GM21825 (cell line): Measurements from ENCODE around the gene WDPCP.
"Not testable (repeated sequence)": the region's sequence is repeated elsewhere in the genome, so short reads cannot be mapped to it uniquely, and the experiment has no call there.

ENCODE experiments used
- ATAC-seq: cut with Tn5 transposase; IDR thresholded peaks from one replicate; pipeline ENCODE4 v1.9.1; 2021; ENCODE audit warnings: mild to moderate bottlenecking, moderate library complexity; ENCODE audit not compliant: unreplicated experiment

WDPCP gene

DNA sequence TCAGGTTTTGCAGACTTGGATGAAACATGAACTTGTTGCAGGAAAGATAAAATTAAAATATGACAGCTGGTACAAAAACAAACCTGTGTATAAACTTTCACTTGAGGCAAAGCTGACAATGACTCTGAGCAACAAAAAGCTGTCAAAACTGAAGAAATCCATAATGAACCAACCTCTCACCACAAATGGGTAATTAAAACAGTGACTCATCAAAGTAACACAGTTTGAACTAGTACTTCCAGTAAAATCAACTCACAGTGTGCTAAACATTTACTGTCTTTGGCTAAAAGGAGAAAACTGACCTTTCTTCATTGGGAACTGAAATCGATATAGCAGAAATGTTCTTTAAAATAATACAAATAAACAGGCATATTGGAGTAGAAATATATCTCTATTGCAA, 209.7 kb downstream of the WDPCP start:
- ATAC-seq: no peak

DNA sequence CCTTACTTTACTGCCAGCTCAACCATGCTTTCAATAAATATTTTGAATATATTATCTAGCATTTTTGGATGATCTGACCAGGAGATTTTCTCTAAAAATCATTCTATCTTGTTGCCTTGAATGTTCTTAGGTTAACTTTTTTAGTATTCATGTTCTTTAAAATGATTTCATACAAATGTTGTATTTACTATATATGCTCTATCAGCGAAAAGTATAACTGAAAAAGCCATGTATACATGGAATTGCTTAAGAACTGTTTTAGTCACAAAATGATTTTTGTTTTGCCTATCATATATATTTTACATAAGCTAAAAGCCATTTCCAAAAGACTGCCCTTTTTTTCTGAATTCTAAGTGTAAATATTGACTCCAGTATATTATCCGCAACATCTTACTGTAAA, 213.9 kb downstream of the WDPCP start:
- ATAC-seq: no peak

DNA sequence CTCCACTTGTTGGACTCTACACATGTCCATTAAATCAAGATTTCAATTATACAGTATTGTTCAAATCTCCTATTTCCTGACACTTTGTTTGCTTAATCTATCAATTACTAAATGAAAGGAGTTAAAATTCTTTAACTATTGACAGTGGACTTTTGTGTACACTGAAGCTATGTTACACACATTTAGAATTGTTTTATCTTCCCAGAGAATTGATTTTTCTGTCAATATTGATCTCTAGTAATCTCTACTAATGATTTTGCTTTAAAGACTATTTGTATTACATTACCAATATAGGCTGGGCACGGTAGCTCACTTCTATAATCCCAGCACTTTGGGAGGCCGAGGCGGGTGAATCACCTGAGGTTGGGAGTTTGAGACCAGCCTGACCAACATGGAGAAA, 215.7 kb downstream of the WDPCP start:
- ATAC-seq: no peak

DNA sequence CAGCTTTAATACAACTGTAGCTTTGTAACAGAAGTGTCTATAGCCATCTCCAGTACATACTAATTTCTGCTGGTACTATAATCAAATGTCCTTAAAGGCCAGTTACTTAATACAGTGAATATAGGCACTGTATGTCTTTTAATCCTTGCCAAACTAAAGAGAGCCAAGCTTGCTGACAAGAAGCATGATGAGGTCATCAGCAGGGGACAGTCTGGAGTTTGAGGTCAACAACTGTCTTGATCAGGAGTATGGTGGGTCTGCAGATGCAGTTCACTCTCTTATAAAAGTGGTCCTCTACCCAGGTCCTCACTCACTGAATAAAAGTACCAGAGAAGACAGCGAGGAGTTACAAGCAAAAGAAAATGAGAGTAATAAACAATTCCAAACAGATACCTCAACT, 219.1 kb downstream of the WDPCP start:
- ATAC-seq: no peak

DNA sequence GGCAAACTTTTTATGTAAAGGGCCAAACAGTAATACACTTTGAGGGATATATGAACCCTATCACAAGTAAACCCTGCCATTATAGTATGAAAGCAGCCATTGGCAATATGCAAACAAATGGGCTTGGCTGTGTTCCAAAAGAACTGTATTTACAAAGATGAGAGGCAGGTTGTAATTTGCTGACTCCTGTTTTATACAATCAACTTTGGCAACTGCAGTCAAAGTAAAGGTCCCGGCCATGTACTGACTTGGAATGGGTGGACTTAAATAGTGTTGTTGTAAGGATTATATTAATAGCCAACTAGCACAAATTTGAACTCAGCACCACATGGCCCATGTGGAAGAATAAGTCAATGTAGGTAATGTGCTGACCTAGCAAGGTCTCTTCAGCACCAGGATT, 223.4 kb downstream of the WDPCP start:
- ATAC-seq: no peak

DNA sequence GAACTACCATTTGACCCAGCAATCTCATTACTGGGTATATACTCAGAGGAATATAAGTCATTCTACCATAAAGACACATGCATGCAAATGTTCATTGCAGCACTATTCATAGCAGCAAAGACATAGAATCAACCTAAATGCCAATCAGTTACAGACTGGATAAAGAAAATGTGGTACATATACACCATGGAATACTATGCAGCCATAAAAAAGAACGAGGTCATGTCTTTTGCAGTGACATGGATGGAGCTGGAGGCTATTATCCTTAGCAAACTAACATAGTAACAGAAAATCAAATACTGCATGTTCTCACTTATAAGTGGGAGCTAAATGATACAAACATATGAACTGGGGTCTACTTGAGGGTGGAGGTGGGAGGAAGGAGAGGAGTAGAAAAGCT, 230.6 kb downstream of the WDPCP start:
- ATAC-seq: not testable (repeated sequence)

DNA sequence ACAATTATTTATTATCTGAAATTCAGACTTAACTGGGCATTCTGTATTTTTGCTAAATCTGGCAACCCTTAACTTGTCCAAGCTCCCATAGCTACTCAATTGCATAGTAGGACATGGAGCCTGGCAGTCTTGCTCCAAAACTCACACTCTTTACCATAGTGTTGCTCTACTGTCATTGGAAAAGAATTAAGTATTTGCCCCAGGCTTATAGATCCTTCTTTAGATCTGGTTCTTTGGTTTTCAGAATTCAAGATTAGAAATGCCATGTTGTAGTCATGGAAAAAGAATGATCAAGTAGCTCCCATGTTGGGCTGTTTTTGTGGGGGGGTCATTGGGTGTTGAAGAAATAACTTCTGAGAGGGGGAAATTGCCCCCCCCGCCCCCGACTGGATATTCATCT, 240.9 kb downstream of the WDPCP start:
- ATAC-seq: no peak

DNA sequence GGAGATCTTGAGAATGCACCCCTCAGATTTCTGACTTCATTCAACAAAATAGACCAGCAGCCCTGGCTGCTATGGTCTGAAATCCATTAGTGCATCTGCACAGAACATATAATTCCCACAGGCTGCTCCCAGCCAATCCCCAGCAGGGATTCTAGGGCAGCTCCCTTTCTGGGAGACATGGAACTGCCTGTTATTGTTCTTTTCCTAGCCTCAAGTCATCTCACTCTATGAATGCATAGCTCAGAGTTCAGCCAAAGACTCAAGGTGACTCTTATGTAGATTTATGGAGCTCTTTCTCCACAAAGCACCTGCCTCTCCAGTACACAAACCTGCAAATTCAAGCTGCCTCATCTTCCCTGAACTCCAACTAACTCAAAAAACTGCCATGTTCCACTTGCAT, 241.9 kb downstream of the WDPCP start:
- ATAC-seq: no peak

DNA sequence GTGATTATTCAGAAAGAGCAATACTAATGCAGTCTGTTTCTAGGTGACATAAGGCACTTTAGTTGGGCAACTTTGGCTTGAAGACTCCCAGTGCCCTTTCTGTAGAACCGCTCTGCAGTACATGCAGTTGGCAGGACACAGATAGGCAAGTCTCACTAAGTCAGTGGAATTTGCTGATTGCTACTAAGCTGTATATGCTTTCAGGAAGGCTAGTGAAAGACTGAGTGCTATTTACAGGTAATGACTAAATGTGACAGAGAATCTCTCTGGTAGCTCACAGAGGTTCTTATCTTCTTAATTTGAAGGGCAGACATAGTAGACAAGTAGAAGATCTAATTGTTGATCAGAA, 243.0 kb downstream of the WDPCP start:
- no peak for ATAC-seq

DNA sequence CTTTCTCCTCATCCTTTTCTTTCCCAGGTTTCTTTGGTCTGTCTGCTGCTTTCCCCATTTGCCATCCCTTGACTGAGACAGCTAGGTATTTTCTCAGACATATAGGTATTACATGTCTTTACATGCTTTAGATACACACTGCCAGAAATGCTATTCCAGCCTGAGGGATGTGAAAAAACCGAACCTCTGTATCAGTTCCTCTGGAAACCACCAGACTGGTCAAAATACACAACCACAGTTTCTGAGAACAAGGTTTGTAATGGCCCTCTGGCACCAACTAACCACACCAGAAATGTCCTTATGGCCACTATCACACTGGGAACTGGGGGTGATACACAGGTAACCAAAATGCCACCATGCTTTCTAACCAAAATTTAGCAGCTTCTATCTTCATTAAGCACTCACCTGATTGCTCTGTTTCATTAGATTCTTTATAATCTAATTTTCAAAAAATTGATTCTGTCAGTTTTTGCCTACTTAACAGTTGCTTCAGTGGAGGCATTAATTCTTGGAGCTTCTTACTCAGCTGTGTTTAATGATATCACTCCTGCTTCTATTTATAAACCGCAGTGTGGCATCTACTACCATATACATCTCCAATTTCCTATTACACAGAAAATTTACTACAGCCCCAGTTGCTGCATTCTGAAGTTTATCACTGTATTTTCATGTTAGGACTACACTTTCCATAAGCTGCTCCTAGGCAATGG, 243.5 kb downstream of the WDPCP start:
- ATAC-seq: no peak

DNA sequence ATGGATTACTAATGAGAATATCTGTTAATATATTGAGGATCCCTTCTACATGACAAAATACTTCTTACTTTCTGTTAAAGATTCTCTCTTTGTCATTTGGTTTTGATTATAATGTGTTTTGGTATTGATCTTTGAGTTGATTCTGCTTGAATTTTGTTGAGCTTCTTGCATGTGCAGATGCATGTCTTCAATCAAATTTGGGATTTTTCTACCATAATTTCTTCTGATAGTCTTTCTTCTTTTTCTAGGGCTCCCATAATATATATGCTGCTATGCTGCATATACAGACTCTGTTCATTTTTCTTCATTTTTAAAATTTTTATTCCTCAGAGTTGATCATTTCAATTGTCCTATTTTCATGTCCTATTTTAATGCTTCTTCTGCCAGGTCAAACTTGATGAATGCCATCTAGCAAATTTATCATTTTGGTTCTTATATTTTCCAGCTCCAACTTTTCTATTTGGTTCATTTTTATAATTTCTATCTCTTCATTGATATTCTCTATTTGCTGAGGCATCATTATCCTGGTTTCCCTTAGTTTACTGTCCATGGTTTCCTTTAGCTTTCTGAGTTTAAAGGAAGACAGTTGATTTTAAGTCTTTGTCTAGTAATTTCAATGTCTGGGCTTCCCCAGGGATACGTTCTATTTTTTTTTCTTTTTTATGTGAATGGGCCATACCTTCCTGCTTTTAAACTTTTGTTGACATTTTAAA, 244.7 kb downstream of the WDPCP start:
- ATAC-seq: no peak

DNA sequence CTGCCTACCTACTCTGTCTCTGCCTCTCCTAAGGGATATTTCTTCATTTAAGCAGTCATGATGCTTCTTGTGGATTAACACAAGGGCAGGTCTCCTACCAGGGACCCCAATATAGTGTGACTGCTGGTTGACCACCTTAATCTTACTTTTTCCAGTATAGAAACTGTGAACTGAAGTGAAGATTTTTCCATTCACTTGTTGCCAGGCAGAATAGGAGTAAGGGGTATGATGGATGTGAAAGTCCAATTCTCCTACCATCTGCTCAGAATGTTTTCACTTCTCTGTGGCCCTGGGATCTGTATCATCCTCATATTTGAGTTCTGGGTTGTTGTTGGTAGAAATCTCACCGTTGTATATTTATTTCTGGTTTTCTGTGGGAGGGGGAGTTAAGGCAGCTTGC, 247.8 kb downstream of the WDPCP start:
- no peak for ATAC-seq

DNA sequence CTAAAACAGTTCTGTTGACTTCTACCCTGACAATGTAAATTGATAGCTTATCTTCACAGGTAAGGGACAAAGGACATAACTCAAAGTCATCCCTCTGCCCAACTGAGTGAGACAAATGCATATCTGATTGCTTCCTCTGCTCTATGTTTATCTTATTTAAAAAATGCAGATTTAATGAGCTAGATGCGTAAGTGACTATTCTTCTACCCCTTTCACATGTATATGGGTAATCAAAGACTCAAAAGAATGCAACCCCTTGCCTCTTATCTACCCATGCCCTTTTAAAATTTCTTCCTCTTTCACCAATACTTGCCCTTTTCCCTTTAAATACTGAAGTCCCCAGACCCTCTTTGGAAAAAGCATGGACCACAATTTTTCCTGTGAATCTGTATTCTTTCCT, 253.4 kb downstream of the WDPCP start:
- no peak for ATAC-seq

DNA sequence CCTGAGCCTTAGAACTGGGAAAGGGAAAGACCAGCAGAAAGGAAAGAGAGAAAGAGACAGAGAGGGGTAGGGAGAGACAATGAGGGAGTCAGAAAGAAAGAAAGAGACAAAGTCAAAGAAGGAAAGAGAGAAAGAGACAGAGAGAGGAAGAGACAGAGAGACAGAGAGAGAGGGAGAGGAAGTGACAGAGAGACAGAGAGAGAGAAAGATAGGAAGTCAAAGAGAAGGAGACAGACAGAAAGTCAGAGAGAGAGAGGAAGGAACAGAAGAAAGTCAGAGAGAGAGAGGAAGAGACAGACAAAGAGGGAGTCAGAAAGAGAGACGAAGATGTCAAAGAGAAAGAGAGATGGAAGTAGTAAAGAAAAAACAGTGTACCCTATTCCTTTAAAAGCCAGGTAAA, 261.8 kb downstream of the WDPCP start:
- no peak for ATAC-seq

DNA sequence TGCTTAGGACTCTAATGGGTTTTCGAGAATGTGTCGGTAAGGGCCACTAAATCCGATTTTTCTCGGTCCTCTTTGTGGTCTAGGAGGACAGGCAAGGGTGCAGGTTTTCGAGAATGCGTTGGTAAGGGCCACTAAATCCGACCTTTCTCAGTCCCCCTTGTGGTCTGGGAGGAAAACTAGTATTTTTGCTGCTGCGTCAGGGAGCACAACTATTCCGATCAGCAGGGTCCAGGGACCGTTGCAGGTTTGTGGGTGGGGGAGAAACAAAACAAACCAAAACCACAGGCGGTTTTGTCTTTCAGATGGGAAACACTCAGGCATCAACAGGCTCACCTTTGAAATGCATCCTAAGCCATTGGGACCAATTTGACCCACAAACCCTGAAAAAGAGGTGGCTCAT, 264.6 kb downstream of the WDPCP start:
- not testable (repeated sequence) for ATAC-seq

DNA sequence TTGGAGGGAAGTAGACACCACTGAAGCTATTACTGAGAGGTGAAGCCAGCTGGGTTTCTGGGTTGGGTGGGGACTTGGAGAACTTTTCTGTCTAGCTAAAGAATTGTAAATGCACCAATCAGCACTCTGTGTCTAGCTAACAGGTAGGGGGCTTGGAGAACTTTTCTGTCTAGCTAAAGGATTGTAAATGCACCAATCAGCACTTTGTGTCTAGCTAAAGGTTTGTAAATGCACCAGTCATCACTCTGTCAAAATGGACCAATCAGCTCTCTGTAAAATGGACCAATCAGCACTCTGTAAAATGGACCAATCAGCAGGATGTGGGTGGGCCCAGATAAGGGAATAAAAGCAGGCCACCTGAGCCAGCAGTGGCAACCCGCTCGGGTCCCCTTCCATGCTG, 266.3 kb downstream of the WDPCP start:
- ATAC-seq: not testable (repeated sequence)

DNA sequence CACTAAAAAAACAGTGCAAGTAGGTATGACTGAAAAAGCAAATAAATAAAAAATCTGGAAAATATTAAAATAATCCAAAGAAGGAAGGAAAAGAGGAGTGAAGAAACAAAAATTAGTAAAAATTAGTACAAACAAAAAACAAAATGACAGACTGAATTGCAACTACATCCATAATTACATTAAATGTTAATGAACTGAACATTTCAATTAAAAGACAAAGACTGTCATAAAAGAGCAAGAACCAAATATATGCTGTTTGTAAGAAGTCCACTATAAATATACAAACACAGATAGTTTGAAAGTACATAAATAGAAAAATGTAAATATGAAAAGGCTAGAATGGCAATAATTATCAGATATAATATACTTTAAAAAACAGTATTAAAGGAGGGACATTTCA, 267.6 kb downstream of the WDPCP start:
- ATAC-seq: no peak

DNA sequence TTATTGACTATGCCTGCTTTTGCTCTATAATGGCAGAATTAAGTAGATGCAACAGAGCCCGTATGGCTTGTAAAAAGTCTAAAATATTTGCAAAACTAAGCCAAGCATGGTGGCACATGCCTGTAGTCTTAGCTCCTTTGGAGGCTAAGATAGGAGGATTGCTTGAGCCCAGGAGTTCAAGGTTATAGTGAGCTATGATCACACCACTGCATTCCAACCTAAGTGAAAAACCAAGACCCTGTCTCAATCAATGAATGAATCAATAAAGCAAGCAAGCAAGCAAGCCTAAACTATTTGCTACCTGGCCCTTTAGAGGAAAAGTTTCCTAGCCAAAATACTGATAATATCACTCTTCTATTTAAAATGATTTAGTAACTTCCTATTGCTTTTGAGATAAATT, 277.7 kb downstream of the WDPCP start:
- no peak for ATAC-seq

DNA sequence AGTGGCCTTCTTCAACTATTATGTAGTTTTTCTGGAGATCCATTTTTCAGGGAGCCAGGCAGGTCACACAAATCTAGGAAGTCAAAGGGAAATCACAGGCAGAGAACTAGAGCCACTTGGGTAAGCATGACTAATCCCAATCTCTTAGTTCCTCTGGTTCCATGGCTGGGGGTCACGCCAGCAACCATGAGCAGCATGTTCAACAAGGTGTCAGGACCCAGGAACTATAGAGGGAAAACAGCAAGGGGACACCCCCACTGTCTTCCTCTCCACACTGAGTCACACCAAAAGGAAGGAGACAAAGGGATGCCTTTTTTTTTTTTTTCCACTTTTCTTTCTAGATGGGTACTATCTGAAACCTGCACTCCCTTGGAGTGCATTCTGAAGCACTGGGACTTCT, 286.8 kb downstream of the WDPCP start:
- no peak for ATAC-seq

DNA sequence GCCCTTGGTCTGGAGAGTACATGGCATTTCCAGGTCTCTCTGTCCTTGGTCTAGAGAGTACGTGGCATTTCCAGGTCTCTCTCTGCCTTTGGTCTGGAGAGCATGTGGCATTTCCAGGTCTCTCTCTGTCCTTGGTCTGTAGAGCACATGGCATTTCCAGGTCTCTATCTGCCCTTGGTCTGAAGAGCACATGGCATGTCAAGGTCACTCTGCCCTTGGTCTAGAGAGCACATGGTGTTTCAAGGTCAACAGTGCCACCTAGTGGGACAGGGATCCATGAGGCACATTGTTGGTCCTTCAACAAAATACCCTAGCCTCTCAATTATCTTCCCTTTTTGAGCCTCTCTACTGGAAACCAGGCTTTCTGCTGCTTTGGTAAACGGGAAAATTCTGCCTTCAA, 287.4 kb downstream of the WDPCP start:
- ATAC-seq: no peak

DNA sequence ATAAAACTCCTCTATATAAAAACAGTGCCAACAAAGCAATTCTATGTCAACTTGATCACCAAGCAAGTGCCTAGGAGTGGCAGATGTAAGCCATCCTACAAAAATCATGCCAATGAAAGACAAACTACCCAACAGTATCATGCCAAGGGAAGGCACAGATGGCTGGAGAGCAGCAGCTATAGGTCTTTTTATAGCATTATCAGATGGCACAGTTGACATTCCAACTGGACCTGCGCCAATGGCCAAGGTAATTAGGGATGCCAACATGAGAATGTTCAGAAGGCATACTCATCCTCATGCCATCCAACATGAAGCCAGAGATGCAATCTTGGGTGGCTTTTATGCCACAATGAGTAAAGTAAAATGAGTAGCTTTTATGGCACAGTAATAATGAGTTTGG, 300.3 kb downstream of the WDPCP start:
- ATAC-seq: no peak

DNA sequence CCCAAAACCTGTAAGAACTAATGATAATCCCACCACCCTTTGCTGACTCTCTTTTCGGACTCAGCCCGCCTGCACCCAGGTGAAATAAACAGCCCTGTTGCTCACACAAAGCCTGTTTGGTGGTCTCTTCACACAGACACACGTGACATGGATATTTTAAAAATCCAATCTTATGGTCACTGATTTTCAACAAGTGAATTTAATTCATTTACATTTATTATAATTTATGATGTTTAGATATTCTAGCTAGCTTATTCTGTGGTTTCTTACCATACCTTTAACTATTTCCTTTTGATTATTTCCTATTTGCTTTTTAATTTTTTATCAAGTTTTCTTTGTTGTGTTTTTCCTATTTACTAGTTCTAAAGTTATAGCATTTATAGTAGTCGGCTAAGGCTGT, 301.8 kb downstream of the WDPCP start:
- not testable (repeated sequence) for ATAC-seq

DNA sequence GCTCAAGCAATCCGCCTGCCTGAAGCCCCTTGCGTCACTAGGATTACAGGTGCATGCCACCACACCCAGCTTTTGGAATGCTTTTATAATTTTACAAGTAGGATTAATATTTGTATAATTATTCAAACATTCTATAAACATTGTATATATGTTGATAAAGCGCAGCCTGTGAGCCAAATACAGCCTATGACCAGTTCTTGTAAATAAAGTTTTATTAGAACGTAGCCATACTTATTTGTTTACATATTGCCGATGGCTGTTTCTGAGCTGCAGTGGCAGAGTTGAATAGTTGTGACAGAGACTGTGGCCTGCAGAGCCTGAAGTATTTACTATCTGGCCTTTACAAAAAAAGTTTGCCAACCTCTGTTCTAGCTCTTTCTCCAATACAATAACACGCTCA, 305.0 kb downstream of the WDPCP start:
- no peak for ATAC-seq
